Esophagus (tissue), 2 donors: ENCODE results near the gene GPR39. TPM values are rescaled to one million over a fixed set of nuclear protein-coding genes. Genes with fewer than 3 reads are reported as not detected.

Experiments used
- H3K27ac ChIP-seq, 2 donors: one replicate each; pipeline ENCODE4 v1.5.1; 2013; ENCODE audit warnings: low read depth in 2 of 2, mild to moderate bottlenecking in 2 of 2, inconsistent platforms in 1 of 2, low read length in 1 of 2, moderate library complexity in 1 of 2
- H3K27me3 ChIP-seq, 2 donors: one replicate each; pipeline ENCODE4 v1.6.1; 2013; ENCODE audit warnings: low read length in 2 of 2, control low read depth in 1 of 2, mild to moderate bottlenecking in 1 of 2; ENCODE audit not compliant: insufficient read depth in 2 of 2, control insufficient read depth in 1 of 2
- H3K36me3 ChIP-seq, 2 donors: one replicate each; pipeline ENCODE4 v1.6.1; 2013; ENCODE audit warnings: low read length in 1 of 2; ENCODE audit not compliant: control insufficient read depth in 2 of 2, insufficient read depth in 2 of 2
- H3K4me1 ChIP-seq, 2 donors: one replicate each; pipeline ENCODE4 v1.6.1; 2013; ENCODE audit warnings: low read length in 1 of 2; ENCODE audit not compliant: control insufficient read depth in 2 of 2, insufficient read depth in 2 of 2
- H3K4me3 ChIP-seq, 2 donors: one replicate each; pipeline ENCODE4 v1.5.1; 2013; ENCODE audit warnings: low read length in 2 of 2, mild to moderate bottlenecking in 2 of 2, low read depth in 1 of 2, moderate library complexity in 1 of 2
- H3K9me3 ChIP-seq, 2 donors: one replicate each; pipeline ENCODE4 v1.6.1; 2013; ENCODE audit warnings: mild to moderate bottlenecking in 2 of 2, low read depth in 1 of 2, low read length in 1 of 2, moderate library complexity in 1 of 2; ENCODE audit not compliant: control insufficient read depth in 2 of 2, insufficient read depth in 1 of 2
- WGBS, 2 donors: extraction: QIAGEN DNeasy Blood & Tissue Kit; methylation state at CpG; one replicate each; pipeline ENCODE4 v1.1.7; 2013; 5-methylcytosine and 5-hydroxymethylcytosine counted together
- polyA plus RNA-seq, 2 donors: library from polyadenylated mRNA; stranded (reverse); fragments of 200-250 nt; gene quantifications; one replicate each; pipeline ENCODE4 v1.2.3, GENCODE V29; 2013
- donor health status: healthy with polysubstance abuse.
- donor health status: Bipolar disorder and iron deficiency.

The GPR39 gene
- polyA plus RNA-seq, 2 donors, result 0.65 to 0.93 TPM

GRCh38 chr2:132449868-132450267 is 33.3 kb downstream of the GPR39 start:
- Histone ChIP-seq H3K4me1 (peaks cover 0 to 2% of the 10 kb centered on the region in 2 donors), H3K9me3 (no peaks in the 10 kb centered on the region), H3K27me3 (no peaks in the 10 kb centered on the region), H3K4me3 (no peak overlapping the region), H3K27ac (no peak overlapping the region), H3K36me3 (no peaks in the 10 kb centered on the region)
- WGBS, 2 donors, result 53 to 75% methylated on average over 1 of the region's 1 CpG

GRCh38 chr2:132460781-132461180 is 44.2 kb downstream of the GPR39 start:
- H3K9me3 ChIP-seq, result peaks cover 2 to 5% of the 10 kb centered on the region in 2 donors
- H3K27ac ChIP-seq, result no peak overlapping the region
- H3K27me3 ChIP-seq, result no peaks in the 10 kb centered on the region
- H3K4me3 ChIP-seq, result no peak overlapping the region
- H3K36me3 ChIP-seq, result no peaks in the 10 kb centered on the region
- no peaks in the 10 kb centered on the region for H3K4me1 ChIP-seq
- 39 to 63% methylated on average over 4 of the region's 4 CpGs for WGBS, 2 donors

- H3K9me3 ChIP-seq, result peaks cover 10% of the 10 kb centered on the region in 2 donors
- H3K4me1 ChIP-seq, result no peaks in the 10 kb centered on the region
- H3K27ac ChIP-seq, result no peak overlapping the region
- no peaks in the 10 kb centered on the region for H3K36me3 ChIP-seq
- no peak overlapping the region for H3K4me3 ChIP-seq
- H3K27me3 ChIP-seq, result no peaks in the 10 kb centered on the region
- 67 to 73% methylated on average over 1 of the region's 1 CpG for WGBS, 2 donors
These were observed 45.6 kb downstream of the GPR39 start for GRCh38 chr2:132462236-132462635.

- 64 to 77% methylated on average over 4 of the region's 4 CpGs for WGBS, 2 donors
- Histone ChIP-seq H3K9me3 (peaks cover 13 to 15% of the 10 kb centered on the region in 2 donors), H3K4me1 (no peaks in the 10 kb centered on the region), H3K27me3 (no peaks in the 10 kb centered on the region), H3K4me3 (no peak overlapping the region), H3K27ac (no peak overlapping the region), H3K36me3 (no peaks in the 10 kb centered on the region)
These were observed 47.1 kb downstream of the GPR39 start for GRCh38 chr2:132463719-132464118.

- H3K4me1 ChIP-seq, result no peaks in the 10 kb centered on the region
- H3K9me3 ChIP-seq, result peaks cover 17 to 20% of the 10 kb centered on the region in 2 donors
- 79 to 85% methylated on average over 1 of the region's 1 CpG for whole genome bisulfite sequencing, 2 donors
- H3K27me3 ChIP-seq, result no peaks in the 10 kb centered on the region
- no peaks in the 10 kb centered on the region for H3K36me3 ChIP-seq
- H3K27ac ChIP-seq, result no peak overlapping the region
- H3K4me3 ChIP-seq, result no peak overlapping the region
These were observed 49.3 kb downstream of the GPR39 start for GRCh38 chr2:132465917-132466316.

- Histone ChIP-seq H3K27me3 (no peaks in the 10 kb centered on the region), H3K9me3 (peaks cover 17 to 20% of the 10 kb centered on the region in 2 donors), H3K27ac (no peak overlapping the region)
These were observed 49.9 kb downstream of the GPR39 start for GRCh38 chr2:132466428-132467028.

GRCh38 chr2:132468821-132469675 is 52.4 kb downstream of the GPR39 start:
- H3K27me3 ChIP-seq, result no peaks in the 10 kb centered on the region
- no peak overlapping the region for H3K4me3 ChIP-seq
- no peaks in the 10 kb centered on the region for H3K36me3 ChIP-seq
- no peak overlapping the region for H3K27ac ChIP-seq
- H3K9me3 ChIP-seq, result peaks cover 20 to 24% of the 10 kb centered on the region in 2 donors
- no peaks in the 10 kb centered on the region for H3K4me1 ChIP-seq
- 78 to 83% methylated on average over 9 of the region's 9 CpGs for WGBS, 2 donors

More at GRCh38 chr2:132466428-132467028, 49.9 kb downstream of the GPR39 start:
- WGBS, 2 donors, result 61 to 71% methylated on average over 1 of the region's 1 CpG
- Histone ChIP-seq H3K4me1 (no peaks in the 10 kb centered on the region), H3K4me3 (no peak overlapping the region), H3K36me3 (no peaks in the 10 kb centered on the region)

GRCh38 chr2:132470746-132471145 is 54.1 kb downstream of the GPR39 start:
- no peak overlapping the region for H3K4me3 ChIP-seq
- H3K27ac ChIP-seq, result no peak overlapping the region
- no peaks in the 10 kb centered on the region for H3K27me3 ChIP-seq
- H3K9me3 ChIP-seq, result peaks cover 15 to 24% of the 10 kb centered on the region in 2 donors
- 57 to 79% methylated on average over 2 of the region's 2 CpGs for WGBS, 2 donors
- no peaks in the 10 kb centered on the region for H3K36me3 ChIP-seq
- H3K4me1 ChIP-seq, result no peaks in the 10 kb centered on the region

GRCh38 chr2:132473174-132473883 is 56.7 kb downstream of the GPR39 start:
- Histone ChIP-seq H3K4me3 (no peak overlapping the region), H3K27me3 (no peaks in the 10 kb centered on the region), H3K36me3 (no peaks in the 10 kb centered on the region), H3K9me3 (peaks cover 9 to 16% of the 10 kb centered on the region in 2 donors), H3K4me1 (no peaks in the 10 kb centered on the region), H3K27ac (no peak overlapping the region)
- WGBS, 2 donors, result 87 to 95% methylated on average over 2 of the region's 2 CpGs
